HepG2 (cell line): ENCODE data around the gene ABCB8. TPM values are rescaled to one million over a fixed set of nuclear protein-coding genes. Genes with fewer than 3 reads are reported as not detected.
A peak's percentile ranks its signal among the peaks of the same experiment; 100 is the strongest.

Source experiments
- GATAD1 ChIP-seq: IDR thresholded peaks from 2 replicates; pipeline ENCODE4 v1.6.1; 2016; ENCODE audit warnings: missing genetic modification reagents, missing compliant biosample characterization
- KAT7 ChIP-seq: IDR thresholded peaks from 2 replicates; pipeline ENCODE4 v1.6.1; 2018; ENCODE audit warnings: borderline replicate concordance, missing compliant biosample characterization
- KDM2A ChIP-seq: sonication (generic); formaldehyde crosslinking; IDR thresholded peaks from 2 replicates; pipeline ENCODE4 v1.4.0; 2020; ENCODE audit warnings: low read depth, missing genetic modification reagents, borderline replicate concordance
- PAF1 ChIP-seq: IDR thresholded peaks from 2 replicates; pipeline ENCODE4 v1.6.1; 2016; ENCODE audit warnings: missing genetic modification reagents, missing compliant biosample characterization
- PHF5A ChIP-seq: IDR thresholded peaks from one replicate; pipeline ENCODE4 v1.6.1; 2018; ENCODE audit warnings: low read depth, missing genetic modification reagents; ENCODE audit not compliant: unreplicated experiment
- RFXAP ChIP-seq: sonication (generic); formaldehyde crosslinking; IDR thresholded peaks from 2 replicates; pipeline ENCODE4 v1.4.0; 2020; ENCODE audit warnings: missing genetic modification reagents, borderline replicate concordance
- SAFB2 ChIP-seq: sonication (generic); formaldehyde crosslinking; IDR thresholded peaks from 2 replicates; pipeline ENCODE4 v1.5.1; 2020; ENCODE audit warnings: missing genetic modification reagents, low read depth, mild to moderate bottlenecking, borderline replicate concordance
- SMARCC2 ChIP-seq: fragments of 450-650 bp; IDR thresholded peaks from 2 replicates; pipeline ENCODE4 v1.6.1; 2017; ENCODE audit warnings: antibody characterized with exemption, mild to moderate bottlenecking
- SRF ChIP-seq: IDR thresholded peaks from 2 replicates; pipeline ENCODE4 v1.6.1; 2011; ENCODE audit warnings: mild to moderate bottlenecking, low read depth, low read length, moderate library complexity
- ZFY ChIP-seq: sonication (generic); formaldehyde crosslinking; IDR thresholded peaks from 2 replicates; pipeline ENCODE4 v1.4.0; 2020; ENCODE audit warnings: missing genetic modification reagents
- ZNF224 ChIP-seq: sonication (generic); formaldehyde crosslinking; IDR thresholded peaks from 2 replicates; pipeline ENCODE4 v1.5.0; 2020; ENCODE audit warnings: mild to moderate bottlenecking, missing genetic modification reagents
- ZNF232 ChIP-seq: sonication (generic); formaldehyde crosslinking; IDR thresholded peaks from 2 replicates; pipeline ENCODE4 v1.4.0; 2020; ENCODE audit warnings: missing genetic modification reagents, borderline replicate concordance
- ZNF234 ChIP-seq: sonication (generic); formaldehyde crosslinking; conservative IDR thresholded peaks from 2 replicates; pipeline ENCODE4 v1.5.1; 2020; ENCODE audit warnings: mild to moderate bottlenecking, missing genetic modification reagents
- ZNF44 ChIP-seq: sonication (generic); formaldehyde crosslinking; IDR thresholded peaks from 2 replicates; pipeline ENCODE4 v1.5.1; 2020; ENCODE audit warnings: mild to moderate bottlenecking, missing genetic modification reagents
- polyA plus RNA-seq, 8 experiments: library from polyadenylated mRNA; depleted of rRNA in 3 of 8; stranded (reverse) in 7 of 8; unstranded in 1 of 8; fragments of >200 nt; fragmentation: Illumina TruSeq in 4 of 8; extraction: Trizol in 4 of 8; gene quantifications; 2 replicates each; pipeline versions ENCODE4 v1.2.1 to v1.2.3, GENCODE V29; 2011 to 2016; ENCODE audit warnings: low read depth in 4 of 8, missing spikeins in 1 of 8, mixed read lengths in 1 of 8; ENCODE audit not compliant: insufficient read depth in 1 of 8
- total RNA-seq, 5 experiments: library from RNA; depleted of rRNA; stranded (reverse); fragments of >200 nt; fragmentation: Illumina TruSeq; extraction: Trizol; gene quantifications; 2 replicates each; pipeline ENCODE4 v1.2.3, GENCODE V29; 2016; ENCODE audit warnings: low read depth in 1 of 5
- TF ChIP-seq, protein P1 (sequence below): sonication (generic); formaldehyde crosslinking; IDR thresholded peaks from one replicate; pipeline ENCODE4 v1.5.1; 2020; ENCODE audit warnings: mild to moderate bottlenecking, missing genetic modification reagents; ENCODE audit errors: not compliant biosample characterization
- TF ChIP-seq, protein P2 (sequence below): sonication (generic); formaldehyde crosslinking; IDR thresholded peaks from 2 replicates; pipeline ENCODE4 v1.8.1; 2023; ENCODE audit warnings: mild to moderate bottlenecking, missing genetic modification reagents
- TF ChIP-seq, protein P3 (sequence below): sonication (generic); formaldehyde crosslinking; IDR thresholded peaks from 2 replicates; pipeline ENCODE4 v1.4.0; 2020; ENCODE audit warnings: mild to moderate bottlenecking, low read depth, missing genetic modification reagents
- TF ChIP-seq, protein P4 (sequence below): sonication (generic); formaldehyde crosslinking; IDR thresholded peaks from 2 replicates; pipeline ENCODE4 v1.8.0; 2022; ENCODE audit warnings: mild to moderate bottlenecking, missing genetic modification reagents, moderate library complexity

Gene ABCB8
- total and polyA plus RNA-seq, 2 of the 13 experiments (the other 11 are each of a cell fraction or from before 2014, with no cell fraction given): 6.6 to 16.7 TPM

DNA sequence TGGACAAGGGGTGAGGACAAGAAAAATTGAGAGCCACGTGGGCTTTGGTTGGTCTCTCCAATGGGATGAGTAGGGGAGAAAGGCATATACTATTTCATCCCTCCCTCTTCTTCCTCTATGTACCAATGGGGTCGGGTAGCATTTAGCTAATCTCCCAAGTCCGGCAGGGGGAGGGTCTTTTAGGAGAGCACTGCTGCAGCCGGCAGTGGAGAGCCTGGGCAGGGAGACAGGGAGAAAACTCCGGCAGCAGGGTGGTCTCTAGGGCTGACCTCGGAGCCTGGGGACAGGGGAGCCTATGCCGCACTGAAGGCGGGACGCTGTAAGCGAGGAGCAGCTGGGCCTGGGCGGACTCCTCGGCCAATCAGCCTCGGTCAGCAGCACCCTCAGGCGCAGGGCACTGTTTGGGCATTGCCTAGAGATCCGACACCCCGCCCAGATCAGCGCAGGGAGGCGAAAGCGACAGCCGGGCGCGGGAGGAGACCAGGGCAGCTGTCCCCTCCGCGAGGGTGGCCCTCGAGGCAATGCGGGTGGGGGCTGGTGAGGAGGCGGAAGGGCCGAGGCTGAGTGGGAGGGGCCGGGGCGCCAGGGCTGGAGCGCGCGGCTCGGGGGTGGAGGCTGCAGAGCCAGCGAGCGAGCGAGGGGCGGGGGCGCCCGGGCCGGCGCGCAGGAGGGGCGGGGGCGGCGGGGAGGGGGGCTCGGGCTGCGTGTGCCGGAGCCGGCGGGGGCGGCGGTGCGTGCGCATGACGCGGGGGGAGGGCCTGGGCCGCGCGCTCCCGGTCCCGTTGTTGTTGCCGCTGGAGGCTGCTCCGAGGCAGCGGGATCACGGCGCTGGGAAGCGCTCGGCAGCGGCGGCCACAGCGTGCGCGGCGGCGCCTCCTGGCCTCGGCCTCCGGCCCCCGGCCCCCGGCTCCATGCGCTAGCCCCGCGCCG, 57.7 kb downstream of the ABCB8 start, which contains the start of gene AGAP3 (continued):
- TF ChIP-seq KAT7 (CRISPR knock-in tag) (peak; percentile 55; the same call in 1 of the 2 replicates), PAF1 (CRISPR knock-in tag) (no peak), KDM2A (CRISPR knock-in tag) (peak; percentile 79; the same call in 1 of the 2 replicates), SMARCC2 (no peak), ZNF234 (CRISPR knock-in tag) (no peak), ZNF224 (CRISPR knock-in tag) (no peak), GATAD1 (CRISPR knock-in tag) (peak; percentile 35; the same call in 1 of the 2 replicates), SRF (no peak), RFXAP (CRISPR knock-in tag) (no peak), SAFB2 (CRISPR knock-in tag) (peak; percentile 36; the same call in 1 of the 2 replicates), ZNF232 (CRISPR knock-in tag) (no peak), ZNF44 (peak; percentile 45; the same call in 1 of the 2 replicates), PHF5A (no peak), ZFY (peak; percentile 78)
- TF ChIP-seq, protein P1, sequence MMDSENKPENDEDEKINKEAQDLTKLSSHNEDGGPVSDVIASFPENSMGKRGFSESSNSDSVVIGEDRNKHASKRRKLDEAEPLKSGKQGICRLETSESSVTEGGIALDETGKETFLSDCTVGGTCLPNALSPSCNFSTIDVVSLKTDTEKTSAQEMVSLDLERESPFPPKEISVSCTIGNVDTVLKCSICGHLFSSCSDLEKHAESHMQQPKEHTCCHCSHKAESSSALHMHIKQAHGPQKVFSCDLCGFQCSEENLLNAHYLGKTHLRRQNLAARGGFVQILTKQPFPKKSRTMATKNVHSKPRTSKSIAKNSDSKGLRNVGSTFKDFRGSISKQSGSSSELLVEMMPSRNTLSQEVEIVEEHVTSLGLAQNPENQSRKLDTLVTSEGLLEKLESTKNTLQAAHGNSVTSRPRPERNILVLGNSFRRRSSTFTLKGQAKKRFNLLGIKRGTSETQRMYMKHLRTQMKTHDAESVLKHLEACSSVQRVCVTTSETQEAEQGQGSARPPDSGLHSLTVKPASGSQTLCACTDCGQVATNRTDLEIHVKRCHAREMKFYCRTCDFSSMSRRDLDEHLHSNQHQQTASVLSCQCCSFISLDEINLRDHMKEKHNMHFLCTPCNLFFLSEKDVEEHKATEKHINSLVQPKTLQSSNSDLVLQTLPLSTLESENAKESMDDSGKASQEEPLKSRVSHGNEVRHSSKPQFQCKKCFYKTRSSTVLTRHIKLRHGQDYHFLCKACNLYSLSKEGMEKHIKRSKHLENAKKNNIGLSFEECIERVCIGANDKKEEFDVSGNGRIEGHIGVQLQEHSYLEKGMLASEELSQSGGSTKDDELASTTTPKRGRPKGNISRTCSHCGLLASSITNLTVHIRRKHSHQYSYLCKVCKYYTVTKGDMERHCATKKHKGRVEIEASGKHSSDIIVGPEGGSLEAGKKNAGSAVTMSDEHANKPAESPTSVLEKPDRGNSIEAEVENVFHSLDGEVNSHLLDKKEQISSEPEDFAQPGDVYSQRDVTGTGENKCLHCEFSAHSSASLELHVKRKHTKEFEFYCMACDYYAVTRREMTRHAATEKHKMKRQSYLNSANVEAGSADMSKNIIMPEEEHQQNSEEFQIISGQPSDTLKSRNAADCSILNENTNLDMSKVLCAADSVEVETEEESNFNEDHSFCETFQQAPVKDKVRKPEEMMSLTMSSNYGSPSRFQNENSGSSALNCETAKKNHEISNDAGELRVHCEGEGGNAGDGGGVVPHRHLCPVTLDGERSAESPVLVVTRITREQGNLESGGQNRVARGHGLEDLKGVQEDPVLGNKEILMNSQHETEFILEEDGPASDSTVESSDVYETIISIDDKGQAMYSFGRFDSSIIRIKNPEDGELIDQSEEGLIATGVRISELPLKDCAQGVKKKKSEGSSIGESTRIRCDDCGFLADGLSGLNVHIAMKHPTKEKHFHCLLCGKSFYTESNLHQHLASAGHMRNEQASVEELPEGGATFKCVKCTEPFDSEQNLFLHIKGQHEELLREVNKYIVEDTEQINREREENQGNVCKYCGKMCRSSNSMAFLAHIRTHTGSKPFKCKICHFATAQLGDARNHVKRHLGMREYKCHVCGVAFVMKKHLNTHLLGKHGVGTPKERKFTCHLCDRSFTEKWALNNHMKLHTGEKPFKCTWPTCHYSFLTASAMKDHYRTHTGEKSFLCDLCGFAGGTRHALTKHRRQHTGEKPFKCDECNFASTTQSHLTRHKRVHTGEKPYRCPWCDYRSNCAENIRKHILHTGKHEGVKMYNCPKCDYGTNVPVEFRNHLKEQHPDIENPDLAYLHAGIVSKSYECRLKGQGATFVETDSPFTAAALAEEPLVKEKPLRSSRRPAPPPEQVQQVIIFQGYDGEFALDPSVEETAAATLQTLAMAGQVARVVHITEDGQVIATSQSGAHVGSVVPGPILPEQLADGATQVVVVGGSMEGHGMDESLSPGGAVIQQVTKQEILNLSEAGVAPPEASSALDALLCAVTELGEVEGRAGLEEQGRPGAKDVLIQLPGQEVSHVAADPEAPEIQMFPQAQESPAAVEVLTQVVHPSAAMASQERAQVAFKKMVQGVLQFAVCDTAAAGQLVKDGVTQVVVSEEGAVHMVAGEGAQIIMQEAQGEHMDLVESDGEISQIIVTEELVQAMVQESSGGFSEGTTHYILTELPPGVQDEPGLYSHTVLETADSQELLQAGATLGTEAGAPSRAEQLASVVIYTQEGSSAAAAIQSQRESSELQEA (CRISPR knock-in tag): no peak
- TF ChIP-seq, protein P2, sequence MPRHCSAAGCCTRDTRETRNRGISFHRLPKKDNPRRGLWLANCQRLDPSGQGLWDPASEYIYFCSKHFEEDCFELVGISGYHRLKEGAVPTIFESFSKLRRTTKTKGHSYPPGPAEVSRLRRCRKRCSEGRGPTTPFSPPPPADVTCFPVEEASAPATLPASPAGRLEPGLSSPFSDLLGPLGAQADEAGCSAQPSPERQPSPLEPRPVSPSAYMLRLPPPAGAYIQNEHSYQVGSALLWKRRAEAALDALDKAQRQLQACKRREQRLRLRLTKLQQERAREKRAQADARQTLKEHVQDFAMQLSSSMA: no peak
- TF ChIP-seq, protein P3, sequence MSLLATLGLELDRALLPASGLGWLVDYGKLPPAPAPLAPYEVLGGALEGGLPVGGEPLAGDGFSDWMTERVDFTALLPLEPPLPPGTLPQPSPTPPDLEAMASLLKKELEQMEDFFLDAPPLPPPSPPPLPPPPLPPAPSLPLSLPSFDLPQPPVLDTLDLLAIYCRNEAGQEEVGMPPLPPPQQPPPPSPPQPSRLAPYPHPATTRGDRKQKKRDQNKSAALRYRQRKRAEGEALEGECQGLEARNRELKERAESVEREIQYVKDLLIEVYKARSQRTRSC (CRISPR knock-in tag): no peak
- TF ChIP-seq, protein P4, sequence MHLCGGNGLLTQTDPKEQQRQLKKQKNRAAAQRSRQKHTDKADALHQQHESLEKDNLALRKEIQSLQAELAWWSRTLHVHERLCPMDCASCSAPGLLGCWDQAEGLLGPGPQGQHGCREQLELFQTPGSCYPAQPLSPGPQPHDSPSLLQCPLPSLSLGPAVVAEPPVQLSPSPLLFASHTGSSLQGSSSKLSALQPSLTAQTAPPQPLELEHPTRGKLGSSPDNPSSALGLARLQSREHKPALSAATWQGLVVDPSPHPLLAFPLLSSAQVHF (CRISPR knock-in tag): no peak
